T-cell (primary cell): ENCODE results near the gene KHSRP. TPM values are rescaled to one million over a fixed set of nuclear protein-coding genes. Genes with fewer than 3 reads are reported as not detected.

Experiments used
- ATAC-seq, 4 experiments: fragments of 200-7000 bp in 3 of 4; fragments of 150-1000 bp in 1 of 4; cut with Tn5 transposase; replicated peaks in 1 of 4; 1 replicate in 3 of 4; 2 replicates in 1 of 4; pipeline ENCODE4 v1.10.0; 2021; ENCODE audit warnings: moderate library complexity in 3 of 4, mild to moderate bottlenecking in 2 of 4, moderate number of reproducible peaks in 1 of 4
- CTCF ChIA-PET, 2 donors: fragments of 300-600 bp; sonication (Branson Sonifier 250); formaldehyde crosslinking; loops; one replicate each; lab custom pipeline; 2022; ENCODE audit warnings: antibody characterized with exemption in 2 of 2; lab: Charles Lee
- POLR2A ChIA-PET, 2 donors: fragments of 300-600 bp; sonication (Branson Sonifier 250); formaldehyde crosslinking; loops; one replicate each; lab custom pipeline; 2022; ENCODE audit warnings: antibody characterized with exemption in 2 of 2; lab: Charles Lee
- DNase-seq, 35 experiments: peaks; one replicate each; pipeline versions ENCODE4 v3.0.0 to v3.0.0-alpha.2; 2013 to 2023
- H3K27ac ChIP-seq: one replicate; pipeline ENCODE4 v1.5.1; 2013; ENCODE audit warnings: low read length
- H3K27me3 ChIP-seq, 2 experiments: replicated peaks in 1 of 2; 1 replicate in 1 of 2; 2 replicates in 1 of 2; pipeline versions ENCODE4 v1.6.1 to v1.7.0; 2013; ENCODE audit warnings: low read length in 1 of 2, mixed read lengths in 1 of 2; ENCODE audit not compliant: control insufficient read depth in 2 of 2, insufficient read depth in 2 of 2; ENCODE audit errors: extremely low read depth in 1 of 2
- H3K36me3 ChIP-seq, 2 donors: 1 replicate in 1 of 2; 2 replicates in 1 of 2; pipeline versions ENCODE4 v1.6.1 to v1.7.0; 2013; ENCODE audit warnings: low read length in 1 of 2; ENCODE audit not compliant: control insufficient read depth in 2 of 2, insufficient read depth in 1 of 2; ENCODE audit errors: extremely low read depth in 1 of 2
- H3K4me1 ChIP-seq, 2 experiments: 1 replicate in 1 of 2; 2 replicates in 1 of 2; pipeline versions ENCODE4 v1.6.1 to v1.7.0; 2013; ENCODE audit warnings: low read length in 2 of 2, mixed read lengths in 1 of 2; ENCODE audit not compliant: insufficient read depth in 2 of 2, control insufficient read depth in 1 of 2; ENCODE audit errors: extremely low read depth in 1 of 2
- H3K4me3 ChIP-seq, 2 donors: 1 replicate in 1 of 2; 2 replicates in 1 of 2; pipeline versions ENCODE4 v1.5.1 to v1.7.0; 2013; ENCODE audit warnings: mild to moderate bottlenecking in 2 of 2, low read length in 1 of 2, moderate library complexity in 1 of 2; ENCODE audit not compliant: control insufficient read depth in 1 of 2; ENCODE audit errors: extremely low read depth in 1 of 2
- H3K9me3 ChIP-seq: 2 replicates; pipeline ENCODE4 v1.7.0; 2013
- H3K27ac Mint-ChIP-seq, 2 donors: one replicate each; pipeline ENCODE4 v1.8.0; 2020 to 2021; ENCODE audit warnings: mild to moderate bottlenecking in 2 of 2, mixed read lengths in 2 of 2
- H3K27me3 Mint-ChIP-seq, 2 donors: one replicate each; pipeline ENCODE4 v1.8.0; 2021 to 2022; ENCODE audit warnings: mixed read lengths in 2 of 2
- H3K36me3 Mint-ChIP-seq: one replicate; pipeline ENCODE4 v1.8.0; 2021; ENCODE audit warnings: mixed read lengths
- H3K4me1 Mint-ChIP-seq, 3 donors: one replicate each; pipeline ENCODE4 v1.8.0; 2020 to 2022; ENCODE audit warnings: mixed read lengths in 3 of 3, mild to moderate bottlenecking in 1 of 3
- H3K4me3 Mint-ChIP-seq, 3 donors: one replicate each; pipeline ENCODE4 v1.8.0; 2020 to 2022; ENCODE audit warnings: mild to moderate bottlenecking in 3 of 3, mixed read lengths in 3 of 3, moderate library complexity in 3 of 3
- H3K9me3 Mint-ChIP-seq, 3 donors: one replicate each; pipeline ENCODE4 v1.8.0; 2020 to 2022; ENCODE audit warnings: mixed read lengths in 3 of 3
- WGBS: methylation state at CpG from one replicate; pipeline ENCODE4 v1.1.5; 2013; ENCODE audit warnings: missing lambda C conversion rate; ENCODE audit not compliant: insufficient coverage; 5-methylcytosine and 5-hydroxymethylcytosine counted together
- total RNA-seq, 35 experiments: library from RNA in 6 of 35; stranded (reverse) in 6 of 35; fragments of 120-200 nt in 1 of 35; gene quantifications; one replicate each; pipeline versions ENCODE4 v1.2.1 to v1.2.4 and lab custom pipeline; 2013 to 2026

Gene KHSRP
- total RNA-seq, 5 donors from 2014 or later (not counting 1 experiment from before 2014, with no cell fraction given), result 147 to 194 (median 189) TPM

DNA sequence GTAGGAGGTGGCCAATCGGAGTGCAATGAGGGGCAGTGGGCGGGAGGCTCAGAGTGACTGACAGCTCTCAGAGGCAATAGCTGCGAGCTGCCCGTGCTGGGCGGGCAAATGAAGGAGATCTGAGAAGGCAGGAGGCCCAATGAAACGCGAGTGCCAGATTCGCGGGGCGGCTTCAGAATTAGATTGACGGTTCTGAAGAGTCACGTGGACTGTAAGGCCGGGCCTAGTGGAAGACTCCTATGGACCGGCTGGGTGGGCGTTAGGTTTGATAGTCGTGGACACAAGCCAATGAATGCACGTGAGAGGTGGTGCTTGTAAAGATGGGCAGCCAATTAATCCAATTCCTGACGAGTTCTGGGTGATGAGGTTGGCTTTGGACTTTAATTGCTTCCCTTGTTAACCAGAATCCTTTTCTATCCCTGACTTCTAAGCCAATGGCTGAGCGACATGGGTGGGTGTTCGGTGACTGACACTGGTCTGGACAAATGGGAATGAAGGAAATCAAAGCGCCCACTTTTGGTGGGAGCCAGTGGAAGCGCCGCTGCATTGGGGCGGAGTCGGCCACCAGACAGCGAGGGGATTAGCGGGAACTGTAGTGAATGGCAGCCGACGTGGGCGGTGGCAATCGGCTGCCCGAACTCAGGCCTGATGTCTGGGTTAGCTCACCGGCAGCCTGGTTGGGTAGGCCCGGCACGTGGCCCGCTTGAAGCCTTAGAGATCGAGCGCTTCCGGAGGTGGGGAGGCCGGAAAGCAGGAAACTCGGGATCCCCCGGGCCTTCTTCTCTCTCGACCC, 524 bp upstream of the KHSRP start:
- Mint-ChIP-seq H3K4me3 (peak overlapping the region; percentile 71 to 81 (median 71)), H3K4me1 (peaks cover 37 to 45% (median 42%) of the 10 kb centered on the region in 3 donors), H3K27ac (peak overlapping the region; percentile 85 to 97), H3K27me3 (no peaks in the 10 kb centered on the region), H3K9me3 (no peaks in the 10 kb centered on the region), H3K36me3 (peaks cover 7% of the 10 kb centered on the region)
- Histone ChIP-seq H3K27me3 (peaks cover 0 to 4% of the 10 kb centered on the region in 2 experiments), H3K27ac (peak overlapping the region; percentile 96), H3K36me3 (peaks cover 0 to 22% of the 10 kb centered on the region in 2 donors), H3K9me3 (no peaks in the 10 kb centered on the region), H3K4me1 (peaks cover 13 to 49% of the 10 kb centered on the region in 2 experiments), H3K4me3 (peak overlapping the region in 1 of 2 donors; percentile 53)
- ChIA-PET POLR2A (interaction anchor here in 1 of 2 donors (1.0 to 1.1 kb wide), 3 partner anchors 33 to 56 kb away, joined by 3 to 9 read pairs (median 5); partner anchors contain the start of genes ALKBH7, DENND1C and GTF2F1), CTCF (interaction anchor here (0.5 to 1.4 kb wide), 7 partner anchors 18 to 438 kb away, joined by 3 to 9 read pairs (median 3); partner anchors contain the start of genes ALKBH7 (in 1 of the 2), DENND1C (in 1 of the 2) and GTF2F1 (in 1 of the 2))
- DNase-seq (peak; percentile 95 to 100 (median 99)), ATAC-seq (peak; percentile 84 to 86 (median 85))
- 5% methylated on average over 37 of the region's 43 CpGs for WGBS

DNA sequence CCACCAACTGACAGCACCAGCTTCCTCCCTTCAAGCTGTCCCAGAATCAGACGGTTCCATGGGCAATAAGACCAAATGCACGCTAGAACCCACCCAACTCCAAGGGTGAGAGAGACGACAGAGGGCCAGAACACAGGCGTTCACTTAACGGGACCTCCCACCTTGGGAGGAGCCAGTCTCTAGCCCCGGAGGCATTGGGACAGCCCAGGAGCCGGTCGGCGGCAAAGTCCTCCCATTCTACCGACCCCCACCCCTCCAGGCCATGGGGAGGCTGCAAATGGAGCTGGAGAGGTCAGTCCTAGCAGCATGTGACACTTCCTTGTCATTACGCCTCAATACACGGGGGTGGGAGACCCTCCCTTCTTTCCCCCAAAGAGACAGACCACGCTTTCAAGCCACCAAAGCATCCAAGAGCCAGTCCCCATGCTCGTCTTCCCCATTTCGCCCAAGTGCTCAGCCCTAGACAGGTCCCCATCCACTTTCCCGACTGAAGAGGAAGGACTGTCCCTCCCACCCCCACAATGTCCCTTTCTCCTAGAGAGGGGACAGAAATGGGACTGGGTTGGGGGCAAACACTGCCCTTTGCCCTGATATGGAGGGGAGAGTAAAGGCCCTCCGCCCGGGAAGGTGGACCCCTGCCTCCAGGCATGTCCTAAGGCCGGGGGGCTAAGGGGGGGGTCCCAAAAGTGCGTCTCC, 964 bp downstream of the KHSRP start:
- H3K36me3 Mint-ChIP-seq, result peaks cover 15% of the 10 kb centered on the region
- Histone ChIP-seq H3K27me3 (peaks cover 0 to 4% of the 10 kb centered on the region in 2 experiments), H3K36me3 (peaks cover 0 to 36% of the 10 kb centered on the region in 2 donors), H3K27ac (peak overlapping the region; percentile 47), H3K4me3 (peak overlapping the region; percentile 74 to 86), H3K9me3 (no peaks in the 10 kb centered on the region), H3K4me1 (peaks cover 13 to 42% of the 10 kb centered on the region in 2 experiments)
- H3K9me3 Mint-ChIP-seq, result no peaks in the 10 kb centered on the region
- ChIA-PET CTCF (interaction anchor here in 1 of 2 donors (0.6 kb wide), 1 partner anchor 46 kb away, joined by 4 read pairs; no protein-coding TSS in a partner anchor), POLR2A (interaction anchor here in 1 of 2 donors (0.6 kb wide), 2 partner anchors 92 to 1507 kb away, joined by 3 read pairs; no protein-coding TSS in a partner anchor)
- ATAC-seq (no peak), DNase-seq (peak in 4 of 35 experiments; percentile 12 to 34 (median 18))
- H3K4me3 Mint-ChIP-seq, result peak overlapping the region; percentile 83 to 86 (median 83)
- WGBS, result 7% methylated on average over 8 of the region's 20 CpGs
- peak overlapping the region; percentile 73 to 85 for H3K27ac Mint-ChIP-seq
- H3K27me3 Mint-ChIP-seq, result no peaks in the 10 kb centered on the region
- peaks cover 35 to 44% (median 37%) of the 10 kb centered on the region in 3 donors for H3K4me1 Mint-ChIP-seq

DNA sequence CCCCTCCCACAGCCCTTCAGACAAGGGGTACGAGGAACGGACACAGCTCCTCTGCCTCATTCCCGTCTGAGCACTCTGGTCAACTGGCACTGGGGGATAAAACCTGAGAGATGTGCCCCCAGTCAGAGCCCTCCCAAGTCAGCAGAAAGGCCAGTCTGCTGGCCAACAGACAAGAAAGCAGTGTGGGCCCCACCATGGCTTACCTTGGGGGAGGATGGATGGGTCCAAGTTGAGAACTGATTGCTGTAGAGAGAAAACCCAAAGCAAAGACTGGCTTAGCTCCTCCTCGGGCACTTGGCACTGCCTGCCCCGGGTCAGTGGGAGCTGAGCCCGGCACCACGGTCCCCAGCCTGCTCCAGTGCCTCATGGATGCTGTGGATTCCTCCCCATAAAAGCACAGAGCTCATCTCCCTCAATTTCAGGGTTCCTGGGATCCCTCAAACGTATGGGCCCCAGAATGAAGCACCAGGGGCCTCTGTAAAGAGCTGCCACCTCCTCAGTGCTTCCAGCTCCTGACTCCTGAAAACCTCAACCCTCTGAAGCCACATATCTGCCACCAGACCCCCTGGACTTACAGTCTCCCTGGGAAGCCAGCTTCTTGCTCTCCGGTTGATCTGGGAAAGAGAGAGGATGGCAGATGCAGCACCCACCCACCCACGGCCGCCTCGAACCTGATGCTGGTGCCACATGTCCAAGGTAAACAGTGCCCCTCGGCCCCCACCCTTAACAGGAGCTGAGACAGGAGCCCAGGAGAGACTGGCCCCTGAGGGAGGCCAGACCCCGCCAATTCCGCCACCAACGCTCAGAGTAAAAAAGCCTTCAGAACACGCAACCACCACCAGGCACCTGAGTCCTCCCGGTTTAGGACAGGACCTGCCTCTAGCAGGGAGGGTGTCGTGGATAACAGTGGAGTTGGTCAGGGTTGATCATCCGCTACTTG, 3.3 kb downstream of the KHSRP start:
- WGBS, result 92% methylated on average over 17 of the region's 20 CpGs
- ATAC-seq, result no peak
- Histone ChIP-seq H3K27ac (no peak overlapping the region), H3K4me1 (peaks cover 13 to 41% of the 10 kb centered on the region in 2 experiments), H3K4me3 (no peak overlapping the region), H3K36me3 (peaks cover 13 to 59% of the 10 kb centered on the region in 2 donors), H3K27me3 (no peaks in the 10 kb centered on the region), H3K9me3 (no peaks in the 10 kb centered on the region)
- ChIA-PET CTCF (no interaction called here), POLR2A (no interaction called here)
- Mint-ChIP-seq H3K27ac (no peak overlapping the region), H3K36me3 (peaks cover 28% of the 10 kb centered on the region), H3K4me3 (no peak overlapping the region), H3K4me1 (peaks cover 31 to 42% (median 37%) of the 10 kb centered on the region in 3 donors), H3K27me3 (no peaks in the 10 kb centered on the region), H3K9me3 (no peaks in the 10 kb centered on the region)
- no peak for DNase-seq

DNA sequence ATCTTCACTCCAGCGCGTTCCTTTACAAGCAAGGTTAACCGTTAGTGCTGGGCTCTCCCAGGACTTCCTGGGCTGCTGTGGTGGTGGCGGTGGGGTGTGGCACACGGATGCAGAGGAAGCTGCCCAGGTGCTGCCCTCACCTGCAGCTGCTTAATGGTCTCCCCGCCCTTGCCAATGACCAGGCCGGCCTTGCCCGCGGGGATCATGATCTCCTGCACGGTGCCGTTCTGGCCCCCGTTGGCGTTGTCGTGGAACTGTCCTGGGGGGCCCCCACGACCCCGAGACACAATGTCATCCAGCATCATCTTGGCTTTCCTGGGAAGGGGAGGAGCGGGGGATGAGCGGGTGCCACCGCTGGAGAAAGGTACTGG, 6.1 kb downstream of the KHSRP start:
- 98% methylated on average over 9 of the region's 19 CpGs for WGBS
- Mint-ChIP-seq H3K36me3 (peaks cover 39% of the 10 kb centered on the region), H3K4me1 (peaks cover 16 to 28% (median 25%) of the 10 kb centered on the region in 3 donors), H3K9me3 (no peaks in the 10 kb centered on the region), H3K27me3 (no peaks in the 10 kb centered on the region), H3K4me3 (no peak overlapping the region), H3K27ac (no peak overlapping the region)
- POLR2A ChIA-PET, result interaction anchor here in 1 of 2 donors (0.6 kb wide), 1 partner anchor 1773 kb away, joined by 4 read pairs; no protein-coding TSS in a partner anchor
- H3K27ac ChIP-seq, result no peak overlapping the region
- H3K9me3 ChIP-seq, result no peaks in the 10 kb centered on the region
- H3K4me3 ChIP-seq, result no peak overlapping the region
- CTCF ChIA-PET, result no interaction called here
- no peak for DNase-seq
- ATAC-seq, result no peak
- peaks cover 24 to 82% of the 10 kb centered on the region in 2 donors for H3K36me3 ChIP-seq
- no peaks in the 10 kb centered on the region for H3K27me3 ChIP-seq
- peaks cover 6 to 23% of the 10 kb centered on the region in 2 experiments for H3K4me1 ChIP-seq

DNA sequence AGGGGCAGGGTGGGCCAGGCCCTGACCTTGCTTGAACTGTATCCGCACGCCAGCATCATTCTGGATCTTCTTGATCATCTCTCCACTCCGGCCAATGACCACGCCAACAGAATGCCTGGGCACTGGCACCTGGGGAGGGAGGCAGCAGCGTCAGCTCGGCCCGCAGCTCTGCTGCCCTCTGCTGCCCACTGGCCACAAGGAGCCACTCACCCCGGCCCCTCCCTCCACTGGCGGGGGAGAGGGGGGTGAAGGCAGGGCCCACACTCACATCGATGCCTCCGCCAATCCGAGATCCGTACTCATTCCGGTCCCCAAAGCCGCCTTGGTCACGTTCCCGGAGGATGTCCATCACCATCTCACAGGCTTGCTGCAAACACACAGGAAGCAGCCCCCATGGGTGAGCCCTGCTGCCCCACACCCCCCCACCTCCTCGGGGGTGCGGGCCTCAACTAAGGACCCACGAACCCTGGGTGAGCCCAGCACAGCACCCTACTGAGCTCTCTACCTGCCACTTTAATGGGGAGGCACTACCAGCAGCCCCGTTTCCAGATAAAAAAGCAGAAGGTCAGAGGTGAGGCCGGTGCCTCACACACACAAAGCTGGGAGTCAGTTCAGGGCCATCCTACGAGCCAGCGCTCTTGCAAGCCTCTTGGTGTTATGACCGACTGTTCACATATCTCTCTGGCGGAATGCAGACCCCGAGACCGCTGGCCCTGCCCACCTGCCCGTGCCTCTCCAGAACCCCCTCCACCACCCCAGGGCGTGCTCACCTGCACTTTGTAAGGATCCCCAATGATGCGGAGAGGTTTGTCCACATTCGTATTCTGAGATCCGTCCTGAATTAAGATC, 6.7 kb downstream of the KHSRP start:
- H3K4me1 ChIP-seq, result peaks cover under 1 to 16% of the 10 kb centered on the region in 2 experiments
- H3K4me3 Mint-ChIP-seq, result no peak overlapping the region
- POLR2A ChIA-PET, result no interaction called here

More for the DNA sequence above, 6.7 kb downstream of the KHSRP start:
- Histone ChIP-seq H3K27me3 (no peaks in the 10 kb centered on the region), H3K27ac (no peak overlapping the region), H3K36me3 (peaks cover 24 to 82% of the 10 kb centered on the region in 2 donors), H3K4me3 (no peak overlapping the region), H3K9me3 (no peaks in the 10 kb centered on the region)
- Mint-ChIP-seq H3K27me3 (no peaks in the 10 kb centered on the region), H3K36me3 (peaks cover 39% of the 10 kb centered on the region), H3K9me3 (no peaks in the 10 kb centered on the region), H3K4me1 (peaks cover 10 to 22% (median 20%) of the 10 kb centered on the region in 3 donors), H3K27ac (no peak overlapping the region)
- ATAC-seq (no peak), DNase-seq (no peak)
- CTCF ChIA-PET, result no interaction called here
- 95% methylated on average over 22 of the region's 33 CpGs for WGBS
